AG10803 (cell line): ENCODE results near the gene PAPPA.

Source experiments
- DNase-seq: peaks from one replicate; pipeline ENCODE4 v3.0.0; 2010; ENCODE audit warnings: low read depth
- H3K4me3 ChIP-seq: 2 replicates; pipeline ENCODE4 v1.5.1; 2011; ENCODE audit warnings: mild to moderate bottlenecking, low read length, control low read depth
- CTCF ChIP-seq: conservative IDR thresholded peaks from 2 replicates; pipeline ENCODE4 v1.5.1; 2011; ENCODE audit warnings: mild to moderate bottlenecking, low read length, control low read depth, inconsistent platforms

Gene PAPPA

GRCh38 chr9:116308076-116308475 lies 154.5 kb downstream of the PAPPA start:
- no peak for TF ChIP-seq CTCF
- no peak overlapping the region for H3K4me3 ChIP-seq
- no peak for DNase-seq

GRCh38 chr9:116309900-116310611 lies 156.5 kb downstream of the PAPPA start:
- TF ChIP-seq CTCF: no peak
- no peak overlapping the region for H3K4me3 ChIP-seq
- no peak for DNase-seq

- no peak for DNase-seq
- no peak for TF ChIP-seq CTCF
- H3K4me3 ChIP-seq: no peak overlapping the region
Observed at GRCh38 chr9:116312221-116312620, 158.6 kb downstream of the PAPPA start.

GRCh38 chr9:116313638-116314037 lies 160.0 kb downstream of the PAPPA start:
- 0 out of 2 replicates have a peak, but pooled peaks have one; percentile 12 for TF ChIP-seq CTCF
- DNase-seq: no peak
- no peak overlapping the region for H3K4me3 ChIP-seq

DNA sequence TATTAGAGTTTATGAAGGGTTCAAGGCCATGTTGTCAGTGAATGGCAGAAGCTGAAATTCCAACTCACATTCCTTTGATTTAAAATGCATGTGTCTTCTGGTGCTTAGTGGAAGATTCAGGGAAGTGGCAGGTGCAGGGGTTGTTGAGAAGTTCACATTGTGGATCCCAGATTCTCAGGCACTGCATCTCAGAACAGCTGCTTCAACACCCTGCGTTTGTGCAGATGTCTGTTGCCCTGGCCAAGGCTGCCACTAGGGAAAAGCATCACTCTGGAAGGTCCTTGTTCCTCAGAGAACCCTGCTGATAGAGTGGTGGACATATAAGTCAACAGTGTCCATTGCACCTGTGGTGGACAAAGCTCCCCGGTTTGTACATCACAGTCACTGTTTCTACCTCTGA lies 162.7 kb downstream of the PAPPA start:
- TF ChIP-seq CTCF: no peak
- H3K4me3 ChIP-seq: no peak overlapping the region
- no peak for DNase-seq

- no peak overlapping the region for H3K4me3 ChIP-seq
- TF ChIP-seq CTCF: no peak
- DNase-seq: no peak
Observed at GRCh38 chr9:116317503-116317902, 163.9 kb downstream of the PAPPA start.
